ENCODE measurements around the gene CANT1. TPM values are rescaled to one million over a fixed set of nuclear protein-coding genes. Genes with fewer than 3 reads are reported as not detected.
"Not testable (repeated sequence)": the region's sequence is repeated elsewhere in the genome, so short reads cannot be mapped to it uniquely, and the experiment has no call there.

CANT1 gene
- total and polyA plus RNA-seq, 2 experiments from 2014 or later: 33.0 to 36.1 TPM

- H4K20me1 ChIP-seq (ENCODE audit: insufficient read depth, poor library complexity, severe bottlenecking): no peaks in the 10 kb centered on the region
- H3K79me2 ChIP-seq: no peaks in the 10 kb centered on the region
- 90% methylated on average over 9 of the region's 9 CpGs for WGBS (ENCODE audit: low lambda C conversion rate, missing lambda C conversion rate)
- H3K4me3 ChIP-seq: no peak overlapping the region
- no peaks in the 10 kb centered on the region for H3K36me3 ChIP-seq (replicated peaks; ENCODE audit: insufficient read depth, low read depth)
- peaks cover 3% of the 10 kb centered on the region for H3K4me1 ChIP-seq (ENCODE audit: insufficient read depth)
- H3K9me3 ChIP-seq (ENCODE audit: low read depth): no peaks in the 10 kb centered on the region
- DNase-seq (ENCODE audit: low spot score): no peak
- H3K9me2 ChIP-seq (replicated peaks; ENCODE audit: insufficient read depth): no peaks in the 10 kb centered on the region
- H2AFZ ChIP-seq: no peak overlapping the region
- H3K27ac ChIP-seq: no peak overlapping the region
- no peaks in the 10 kb centered on the region for H3K27me3 ChIP-seq
- H3K4me2 ChIP-seq: no peak overlapping the region
- TF ChIP-seq EZH2phosphoT487 (IDR thresholded peaks at IDR 0.05; ENCODE audit: low read depth, severe bottlenecking, unreplicated experiment) (no peak), CTCF (IDR thresholded peaks at IDR 0.05; ENCODE audit: poor library complexity) (no peak), EZH2 (IDR thresholded peaks at IDR 0.05; ENCODE audit: borderline replicate concordance) (no peak)
Measured at GRCh38 chr17:79033046-79033616, 23.6 kb upstream of the CANT1 start.

GRCh38 chr17:79031996-79032875, 22.7 kb upstream of the CANT1 start:
- TF ChIP-seq EZH2phosphoT487 (IDR thresholded peaks at IDR 0.05; ENCODE audit: low read depth, severe bottlenecking, unreplicated experiment): no peak
- no peak for TF ChIP-seq CTCF (IDR thresholded peaks at IDR 0.05; ENCODE audit: poor library complexity)
- TF ChIP-seq EZH2 (IDR thresholded peaks at IDR 0.05; ENCODE audit: borderline replicate concordance): no peak
- Histone ChIP-seq H3K9me3 (ENCODE audit: low read depth) (no peaks in the 10 kb centered on the region), H3K27me3 (no peaks in the 10 kb centered on the region), H3K9me2 (replicated peaks; ENCODE audit: insufficient read depth) (no peaks in the 10 kb centered on the region), H3K27ac (no peak overlapping the region), H3K4me1 (ENCODE audit: insufficient read depth) (peaks cover 12% of the 10 kb centered on the region), H3K4me3 (no peak overlapping the region), H4K20me1 (ENCODE audit: insufficient read depth, poor library complexity, severe bottlenecking) (no peaks in the 10 kb centered on the region), H3K79me2 (no peaks in the 10 kb centered on the region), H3K4me2 (no peak overlapping the region), H2AFZ (no peak overlapping the region), H3K36me3 (replicated peaks; ENCODE audit: insufficient read depth, low read depth) (no peaks in the 10 kb centered on the region)
- no peak for DNase-seq (ENCODE audit: low spot score)
- WGBS (ENCODE audit: low lambda C conversion rate, missing lambda C conversion rate): 84% methylated on average over 26 of the region's 26 CpGs

- not testable (repeated sequence) for H3K79me2 ChIP-seq; H2AFZ ChIP-seq; H3K9me2 ChIP-seq (replicated peaks; ENCODE audit: insufficient read depth); DNase-seq (ENCODE audit: low spot score); H3K27me3 ChIP-seq; H3K4me3 ChIP-seq; H4K20me1 ChIP-seq (ENCODE audit: insufficient read depth, poor library complexity, severe bottlenecking); H3K36me3 ChIP-seq (replicated peaks; ENCODE audit: insufficient read depth, low read depth); H3K4me2 ChIP-seq; H3K27ac ChIP-seq; H3K9me3 ChIP-seq (ENCODE audit: low read depth)
- WGBS (ENCODE audit: low lambda C conversion rate, missing lambda C conversion rate): 84% methylated on average over 12 of the region's 12 CpGs
- peaks cover 23% of the 10 kb centered on the region for H3K4me1 ChIP-seq (ENCODE audit: insufficient read depth)
Measured at GRCh38 chr17:79030636-79031035, 21.1 kb upstream of the CANT1 start.

GRCh38 chr17:79029327-79030009, 19.9 kb upstream of the CANT1 start:
- no peak overlapping the region for H2AFZ ChIP-seq
- H3K9me2 ChIP-seq (replicated peaks; ENCODE audit: insufficient read depth): no peaks in the 10 kb centered on the region
- H4K20me1 ChIP-seq (ENCODE audit: insufficient read depth, poor library complexity, severe bottlenecking): no peaks in the 10 kb centered on the region
- H3K4me2 ChIP-seq: no peak overlapping the region
- H3K79me2 ChIP-seq: no peaks in the 10 kb centered on the region
- H3K27ac ChIP-seq: no peak overlapping the region
- H3K27me3 ChIP-seq: no peaks in the 10 kb centered on the region
- no peaks in the 10 kb centered on the region for H3K36me3 ChIP-seq (replicated peaks; ENCODE audit: insufficient read depth, low read depth)
- peaks cover 33% of the 10 kb centered on the region for H3K4me1 ChIP-seq (ENCODE audit: insufficient read depth)
- no peak for TF ChIP-seq CTCF (IDR thresholded peaks at IDR 0.05; ENCODE audit: poor library complexity)
- TF ChIP-seq EZH2phosphoT487 (IDR thresholded peaks at IDR 0.05; ENCODE audit: low read depth, severe bottlenecking, unreplicated experiment): no peak
- TF ChIP-seq EZH2 (IDR thresholded peaks at IDR 0.05; ENCODE audit: borderline replicate concordance): no peak
- no peak for DNase-seq (ENCODE audit: low spot score)
- no peaks in the 10 kb centered on the region for H3K9me3 ChIP-seq (ENCODE audit: low read depth)
- WGBS (ENCODE audit: low lambda C conversion rate, missing lambda C conversion rate): 88% methylated on average over 16 of the region's 16 CpGs
- no peak overlapping the region for H3K4me3 ChIP-seq

Data from hepatocyte (in vitro differentiated cells).